ENCODE data around the gene RAB29. TPM values are rescaled to one million over a fixed set of nuclear protein-coding genes. Genes with fewer than 3 reads are reported as not detected.
"Not testable (repeated sequence)": the region's sequence is repeated elsewhere in the genome, so short reads cannot be mapped to it uniquely, and the experiment has no call there.

The RAB29 gene
- total RNA-seq, 5 donors from 2014 or later (not counting 1 experiment from before 2014, with no cell fraction given), result 32.5 to 64.6 (median 46.8) TPM

DNA sequence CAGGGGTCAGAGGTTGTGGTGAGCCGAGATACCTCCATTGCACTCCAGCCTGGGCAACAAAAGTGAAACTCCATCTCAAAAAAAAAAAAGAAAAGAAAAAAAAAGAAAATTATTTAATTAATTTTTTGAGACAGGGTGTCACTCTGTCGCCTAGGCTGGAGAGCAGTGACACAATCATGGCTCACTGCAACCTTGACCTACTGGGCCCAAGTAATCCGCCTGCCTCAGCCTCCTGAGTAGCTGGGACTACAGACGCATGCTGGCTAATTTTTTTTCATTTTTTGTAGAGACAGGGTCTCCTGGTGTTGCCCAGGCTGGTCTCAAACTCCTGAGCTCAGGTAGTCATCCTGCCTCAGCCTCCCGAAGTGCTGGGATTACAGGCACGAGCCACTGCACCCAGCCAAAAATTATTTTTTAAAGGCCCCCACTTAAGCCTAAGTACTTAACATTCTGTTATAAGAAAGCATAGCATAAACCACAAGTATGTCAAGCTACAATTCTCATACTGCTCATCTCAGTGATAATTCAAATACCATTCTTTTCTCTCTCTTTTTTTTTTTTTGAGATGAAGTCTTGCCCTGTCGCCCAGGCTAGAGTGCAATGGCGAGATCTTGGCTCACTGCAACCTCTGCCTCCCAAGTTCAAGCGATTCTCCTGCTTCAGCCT is 45.2 kb downstream of the RAB29 start:
- Histone ChIP-seq H3K36me3 (ENCODE audit: control insufficient read depth in 2 of 2, extremely low read depth in 1 of 2, insufficient read depth in 1 of 2, low read length in 1 of 2) (peaks cover under 1 to 17% of the 10 kb centered on the region in 2 donors), H3K27me3 (replicated peaks in 1 of 2; ENCODE audit: control insufficient read depth in 2 of 2, extremely low read depth in 1 of 2, insufficient read depth in 2 of 2, low read length in 1 of 2) (no peaks in the 10 kb centered on the region), H3K4me1 (ENCODE audit: control insufficient read depth in 1 of 2, extremely low read depth in 1 of 2, insufficient read depth in 2 of 2, low read length in 2 of 2) (peaks cover 0 to 4% of the 10 kb centered on the region in 2 experiments), H3K4me3 (ENCODE audit: control insufficient read depth in 1 of 2, extremely low read depth in 1 of 2, low read length in 1 of 2) (no peak overlapping the region), H3K27ac (ENCODE audit: low read length) (no peak overlapping the region), H3K9me3 (no peaks in the 10 kb centered on the region)
- no peak for ATAC-seq (replicated peaks in 1 of 4)
- no peak for DNase-seq
- no peaks in the 10 kb centered on the region for H3K27me3 Mint-ChIP-seq
- peaks cover 45 to 51% (median 48%) of the 10 kb centered on the region in 3 donors for H3K4me1 Mint-ChIP-seq
- peaks cover 24% of the 10 kb centered on the region for H3K36me3 Mint-ChIP-seq
- ChIA-PET CTCF (interaction anchor here (0.6 to 0.7 kb wide), 4 partner anchors 43 to 1317 kb away, joined by 3 to 4 read pairs (median 3); no protein-coding TSS in a partner anchor), POLR2A (interaction anchor here (0.5 to 0.7 kb wide), 3 partner anchors 10 to 575 kb away, joined by 3 to 8 read pairs (median 4); no protein-coding TSS in a partner anchor)
- no peak overlapping the region for H3K4me3 Mint-ChIP-seq
- H3K9me3 Mint-ChIP-seq, result no peaks in the 10 kb centered on the region
- peak overlapping the region in 1 of 2 donors; percentile 13 for H3K27ac Mint-ChIP-seq
- 95% methylated on average over 5 of the region's 9 CpGs for WGBS (ENCODE audit: insufficient coverage)

DNA sequence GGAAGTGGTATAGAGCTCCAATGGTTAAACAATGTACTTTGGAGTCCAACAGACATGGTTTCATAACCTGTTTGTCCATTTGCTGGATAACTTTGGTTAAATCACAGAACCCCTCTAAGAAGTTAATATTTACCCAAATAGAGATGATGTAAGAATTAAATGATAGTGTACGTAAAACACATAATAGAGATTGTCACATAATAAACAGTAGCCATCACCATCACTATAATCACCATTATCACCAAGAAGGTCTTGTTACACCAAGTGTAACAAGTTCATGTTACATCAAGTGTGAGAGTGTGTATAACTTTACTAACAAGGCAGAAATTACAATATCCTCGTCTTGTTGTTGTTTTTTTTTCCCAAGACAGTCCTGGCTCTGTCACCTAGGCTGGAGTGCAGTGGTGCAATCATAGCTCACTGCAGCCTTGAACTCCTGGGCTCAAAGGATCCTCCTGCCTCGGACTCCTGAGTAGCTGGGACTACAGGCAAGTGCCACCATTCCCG is 48.6 kb downstream of the RAB29 start:
- Mint-ChIP-seq H3K9me3 (no peaks in the 10 kb centered on the region), H3K27me3 (no peaks in the 10 kb centered on the region), H3K36me3 (peaks cover 38% of the 10 kb centered on the region), H3K4me3 (no peak overlapping the region), H3K27ac (no peak overlapping the region), H3K4me1 (peaks cover 28 to 32% (median 31%) of the 10 kb centered on the region in 3 donors)
- no peaks in the 10 kb centered on the region for H3K27me3 ChIP-seq (replicated peaks in 1 of 2; ENCODE audit: control insufficient read depth in 2 of 2, extremely low read depth in 1 of 2, insufficient read depth in 2 of 2, low read length in 1 of 2)
- 100% methylated on average over 1 of the region's 4 CpGs for WGBS (ENCODE audit: insufficient coverage)
- ATAC-seq (replicated peaks in 1 of 4), result no peak
- no peaks in the 10 kb centered on the region for H3K9me3 ChIP-seq
- ChIA-PET POLR2A (no interaction called here), CTCF (no interaction called here)
- H3K27ac ChIP-seq (ENCODE audit: low read length), result no peak overlapping the region
- peaks cover 4 to 29% of the 10 kb centered on the region in 2 donors for H3K36me3 ChIP-seq (ENCODE audit: control insufficient read depth in 2 of 2, extremely low read depth in 1 of 2, insufficient read depth in 1 of 2, low read length in 1 of 2)
- no peak overlapping the region for H3K4me3 ChIP-seq (ENCODE audit: control insufficient read depth in 1 of 2, extremely low read depth in 1 of 2, low read length in 1 of 2)
- H3K4me1 ChIP-seq (ENCODE audit: control insufficient read depth in 1 of 2, extremely low read depth in 1 of 2, insufficient read depth in 2 of 2, low read length in 2 of 2), result no peaks in the 10 kb centered on the region
- DNase-seq, result no peak

DNA sequence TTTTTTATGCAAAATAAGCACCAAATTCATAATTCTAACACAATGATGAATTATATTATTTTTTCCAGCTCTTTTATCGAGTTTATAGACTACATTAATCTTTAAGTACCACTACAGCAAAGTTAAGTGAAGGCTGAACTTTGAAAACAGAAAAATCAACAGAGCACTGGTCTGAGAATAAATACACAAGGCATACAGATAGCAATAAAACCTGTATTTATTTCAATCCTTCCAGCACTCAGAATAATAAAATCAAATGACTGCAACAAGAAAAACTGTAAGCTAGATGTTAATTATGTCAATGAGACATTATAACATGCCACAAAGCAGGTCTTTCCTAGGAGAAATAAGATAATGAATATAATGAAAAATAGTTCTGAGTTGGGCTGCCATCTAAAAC is 49.8 kb downstream of the RAB29 start:
- no CpG with 5 or more reads among the region's 1 CpG for WGBS (ENCODE audit: insufficient coverage)
- no peaks in the 10 kb centered on the region for H3K9me3 ChIP-seq
- ChIA-PET POLR2A (no interaction called here), CTCF (interaction anchor here (0.5 to 1.5 kb wide), 3 partner anchors 11 to 427 kb away, joined by 3 to 7 read pairs (median 3); no protein-coding TSS in a partner anchor)
- ATAC-seq (replicated peaks in 1 of 4) (no peak), DNase-seq (no peak)
- no peaks in the 10 kb centered on the region for H3K27me3 ChIP-seq (replicated peaks in 1 of 2; ENCODE audit: control insufficient read depth in 2 of 2, extremely low read depth in 1 of 2, insufficient read depth in 2 of 2, low read length in 1 of 2)
- no peak overlapping the region for H3K27ac Mint-ChIP-seq
- H3K4me1 Mint-ChIP-seq, result peaks cover 21 to 22% (median 21%) of the 10 kb centered on the region in 3 donors
- H3K4me3 Mint-ChIP-seq, result no peak overlapping the region
- no peaks in the 10 kb centered on the region for H3K27me3 Mint-ChIP-seq
- H3K27ac ChIP-seq (ENCODE audit: low read length), result no peak overlapping the region
- H3K36me3 Mint-ChIP-seq, result peaks cover 41% of the 10 kb centered on the region
- H3K36me3 ChIP-seq (ENCODE audit: control insufficient read depth in 2 of 2, extremely low read depth in 1 of 2, insufficient read depth in 1 of 2, low read length in 1 of 2), result peaks cover 6 to 36% of the 10 kb centered on the region in 2 donors
- H3K9me3 Mint-ChIP-seq, result peaks cover 0 to 3% (median 0%) of the 10 kb centered on the region in 3 donors
- no peak overlapping the region for H3K4me3 ChIP-seq (ENCODE audit: control insufficient read depth in 1 of 2, extremely low read depth in 1 of 2, low read length in 1 of 2)
- no peaks in the 10 kb centered on the region for H3K4me1 ChIP-seq (ENCODE audit: control insufficient read depth in 1 of 2, extremely low read depth in 1 of 2, insufficient read depth in 2 of 2, low read length in 2 of 2)

DNA sequence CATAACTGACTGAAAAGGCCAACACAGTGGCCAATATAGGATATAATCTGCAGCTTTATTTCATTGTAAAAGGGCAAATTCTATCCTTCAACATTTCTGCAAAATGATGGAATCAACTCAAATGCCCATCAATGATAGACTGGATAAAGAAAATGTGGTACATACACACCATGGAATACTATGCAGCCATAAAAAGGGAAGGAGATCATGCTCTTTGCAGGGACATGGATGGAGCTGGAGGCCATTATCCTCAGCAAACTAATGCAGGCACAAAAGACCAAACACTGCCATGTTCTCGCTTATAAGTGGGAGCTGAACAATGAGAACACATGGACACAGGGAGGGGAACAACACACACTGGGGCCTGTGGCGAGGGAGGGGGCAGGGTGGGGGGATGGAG is 54.5 kb downstream of the RAB29 start:
- not testable (repeated sequence) for ATAC-seq (replicated peaks in 1 of 4); H3K9me3 ChIP-seq; H3K27me3 Mint-ChIP-seq; DNase-seq; H3K4me3 Mint-ChIP-seq; H3K27me3 ChIP-seq (replicated peaks in 1 of 2; ENCODE audit: control insufficient read depth in 2 of 2, extremely low read depth in 1 of 2, insufficient read depth in 2 of 2, low read length in 1 of 2); H3K9me3 Mint-ChIP-seq; H3K27ac Mint-ChIP-seq; H3K27ac ChIP-seq (ENCODE audit: low read length); H3K4me3 ChIP-seq (ENCODE audit: control insufficient read depth in 1 of 2, extremely low read depth in 1 of 2, low read length in 1 of 2); H3K4me1 Mint-ChIP-seq; H3K4me1 ChIP-seq (ENCODE audit: control insufficient read depth in 1 of 2, extremely low read depth in 1 of 2, insufficient read depth in 2 of 2, low read length in 2 of 2)
- peaks cover 9 to 69% of the 10 kb centered on the region in 2 donors for H3K36me3 ChIP-seq (ENCODE audit: control insufficient read depth in 2 of 2, extremely low read depth in 1 of 2, insufficient read depth in 1 of 2, low read length in 1 of 2)
- H3K36me3 Mint-ChIP-seq, result peaks cover 58% of the 10 kb centered on the region
- ChIA-PET CTCF (interaction anchor here in 1 of 2 donors (1.3 kb wide), 1 partner anchor 9 kb away, joined by 3 read pairs; no protein-coding TSS in a partner anchor), POLR2A (interaction anchor here in 1 of 2 donors (0.6 kb wide), 1 partner anchor 10 kb away, joined by 3 read pairs; no protein-coding TSS in a partner anchor)
- no CpG with 5 or more reads among the region's 2 CpGs for WGBS (ENCODE audit: insufficient coverage)

DNA sequence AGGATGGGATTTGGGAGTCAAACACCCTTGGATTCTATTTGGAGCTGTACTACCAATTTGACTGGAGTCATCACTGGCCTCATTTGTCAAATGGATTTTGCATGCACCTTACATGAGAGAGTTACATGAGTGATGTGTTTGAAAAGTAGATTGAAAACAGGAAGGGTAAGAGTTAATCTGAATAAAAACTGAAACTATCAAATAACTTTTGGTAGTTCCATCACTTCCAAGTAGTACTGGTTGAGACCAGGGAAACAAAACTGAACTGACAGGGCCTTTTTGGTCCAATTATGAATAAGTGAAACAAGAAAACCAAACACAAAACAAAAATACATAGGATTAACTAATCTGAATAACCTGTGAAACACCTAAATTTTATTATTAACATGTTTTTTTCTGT is 55.5 kb downstream of the RAB29 start:
- Mint-ChIP-seq H3K4me1 (peaks cover 1 to 3% (median 2%) of the 10 kb centered on the region in 3 donors), H3K36me3 (peaks cover 55% of the 10 kb centered on the region), H3K27ac (peak overlapping the region in 1 of 2 donors; percentile 7), H3K9me3 (peaks cover 0 to 3% (median 0%) of the 10 kb centered on the region in 3 donors), H3K4me3 (no peak overlapping the region), H3K27me3 (no peaks in the 10 kb centered on the region)
- no peaks in the 10 kb centered on the region for H3K4me1 ChIP-seq (ENCODE audit: control insufficient read depth in 1 of 2, extremely low read depth in 1 of 2, insufficient read depth in 2 of 2, low read length in 2 of 2)
- peaks cover 6 to 71% of the 10 kb centered on the region in 2 donors for H3K36me3 ChIP-seq (ENCODE audit: control insufficient read depth in 2 of 2, extremely low read depth in 1 of 2, insufficient read depth in 1 of 2, low read length in 1 of 2)
- ATAC-seq (replicated peaks in 1 of 4), result no peak
- ChIA-PET CTCF (interaction anchor here in 1 of 2 donors (1.3 kb wide), 1 partner anchor 8 kb away, joined by 3 read pairs; no protein-coding TSS in a partner anchor), POLR2A (no interaction called here)
- no peak for DNase-seq
- H3K9me3 ChIP-seq, result no peaks in the 10 kb centered on the region
- H3K4me3 ChIP-seq (ENCODE audit: control insufficient read depth in 1 of 2, extremely low read depth in 1 of 2, low read length in 1 of 2), result no peak overlapping the region
- no peak overlapping the region for H3K27ac ChIP-seq (ENCODE audit: low read length)
- no peaks in the 10 kb centered on the region for H3K27me3 ChIP-seq (replicated peaks in 1 of 2; ENCODE audit: control insufficient read depth in 2 of 2, extremely low read depth in 1 of 2, insufficient read depth in 2 of 2, low read length in 1 of 2)

DNA sequence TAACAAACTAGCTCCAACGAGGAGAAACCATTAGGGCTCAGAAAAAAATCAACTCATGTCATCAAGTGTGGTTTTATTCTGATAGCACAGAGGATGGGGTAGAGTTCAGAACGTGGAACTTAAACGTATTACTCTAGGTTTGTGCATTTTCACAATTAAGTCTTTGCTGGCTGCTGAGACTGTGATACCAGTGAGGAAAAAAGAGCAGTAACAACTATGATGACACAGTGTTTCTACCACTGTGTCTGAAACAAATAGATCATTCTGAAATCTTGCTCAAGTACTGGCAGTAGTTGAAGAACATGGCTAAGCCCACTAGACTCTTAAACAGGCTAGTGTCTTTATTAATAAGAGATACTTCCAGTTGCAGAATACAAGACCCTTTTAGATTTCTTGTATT is 56.3 kb downstream of the RAB29 start:
- Mint-ChIP-seq H3K36me3 (peaks cover 53% of the 10 kb centered on the region), H3K27ac (peak overlapping the region in 1 of 2 donors; percentile 5), H3K9me3 (peaks cover 0 to 3% (median 0%) of the 10 kb centered on the region in 3 donors), H3K4me3 (no peak overlapping the region), H3K4me1 (peaks cover 0 to 2% (median 0%) of the 10 kb centered on the region in 3 donors), H3K27me3 (no peaks in the 10 kb centered on the region)
- Histone ChIP-seq H3K27me3 (replicated peaks in 1 of 2; ENCODE audit: control insufficient read depth in 2 of 2, extremely low read depth in 1 of 2, insufficient read depth in 2 of 2, low read length in 1 of 2) (no peaks in the 10 kb centered on the region), H3K4me3 (ENCODE audit: control insufficient read depth in 1 of 2, extremely low read depth in 1 of 2, low read length in 1 of 2) (no peak overlapping the region), H3K27ac (ENCODE audit: low read length) (no peak overlapping the region), H3K36me3 (ENCODE audit: control insufficient read depth in 2 of 2, extremely low read depth in 1 of 2, insufficient read depth in 1 of 2, low read length in 1 of 2) (peaks cover 6 to 71% of the 10 kb centered on the region in 2 donors), H3K9me3 (no peaks in the 10 kb centered on the region), H3K4me1 (ENCODE audit: control insufficient read depth in 1 of 2, extremely low read depth in 1 of 2, insufficient read depth in 2 of 2, low read length in 2 of 2) (no peaks in the 10 kb centered on the region)
- WGBS (ENCODE audit: insufficient coverage), result 90% methylated on average over 2 of the region's 3 CpGs
- DNase-seq (no peak), ATAC-seq (replicated peaks in 1 of 4) (no peak)
- ChIA-PET CTCF (no interaction called here), POLR2A (no interaction called here)

All from T-cell (primary cell).